Liver (tissue), 9 donors: Measurements from ENCODE around the gene HPCAL1. TPM values are rescaled to one million over a fixed set of nuclear protein-coding genes. Genes with fewer than 3 reads are reported as not detected.
A peak's percentile ranks its signal among the peaks of the same experiment; 100 is the strongest.

Source experiments
- DNase-seq: peaks from one replicate; pipeline ENCODE4 v3.0.0-alpha.2; 2017; ENCODE audit warnings: low spot score
- H3K27ac ChIP-seq, 2 donors: one replicate each; pipeline ENCODE4 v1.7.0; 2013; ENCODE audit warnings: inconsistent platforms in 2 of 2, low read length in 2 of 2, control low read depth in 1 of 2, low read depth in 1 of 2, mild to moderate bottlenecking in 1 of 2
- H3K27me3 ChIP-seq, 4 donors: one replicate each; pipeline versions ENCODE4 v1.6.1 to v1.7.0; 2013; ENCODE audit warnings: low read length in 3 of 4, inconsistent platforms in 1 of 4, mild to moderate bottlenecking in 1 of 4, moderate library complexity in 1 of 4; ENCODE audit not compliant: control insufficient read depth in 4 of 4, insufficient read depth in 4 of 4
- H3K36me3 ChIP-seq, 4 donors: one replicate each; pipeline versions ENCODE4 v1.6.1 to v1.7.0; 2013; ENCODE audit warnings: low read length in 3 of 4, mild to moderate bottlenecking in 3 of 4, low read depth in 1 of 4, moderate library complexity in 1 of 4; ENCODE audit not compliant: control insufficient read depth in 4 of 4, insufficient read depth in 3 of 4
- H3K4me1 ChIP-seq, 4 donors: one replicate each; pipeline versions ENCODE4 v1.6.1 to v1.7.0; 2013; ENCODE audit warnings: low read length in 3 of 4, mild to moderate bottlenecking in 3 of 4, moderate library complexity in 1 of 4; ENCODE audit not compliant: control insufficient read depth in 4 of 4, insufficient read depth in 4 of 4
- H3K4me3 ChIP-seq, 3 donors: one replicate each; pipeline versions ENCODE4 v1.6.1 to v1.7.0; 2013; ENCODE audit warnings: low read length in 3 of 3, control low read depth in 1 of 3, low read depth in 1 of 3, mild to moderate bottlenecking in 1 of 3
- H3K9ac ChIP-seq, 2 donors: one replicate each; pipeline ENCODE4 v1.7.0; 2013; ENCODE audit warnings: low read length in 2 of 2, mild to moderate bottlenecking in 2 of 2, moderate library complexity in 2 of 2, control low read depth in 1 of 2, low read depth in 1 of 2
- H3K9me3 ChIP-seq, 4 donors: one replicate each; pipeline versions ENCODE4 v1.6.1 to v1.7.0; 2013; ENCODE audit warnings: low read length in 3 of 4; ENCODE audit not compliant: control insufficient read depth in 4 of 4
- ATF3 ChIP-seq: IDR thresholded peaks from 2 replicates; pipeline ENCODE4 v1.6.1; 2016; ENCODE audit warnings: antibody characterized with exemption
- EGR1 ChIP-seq, 2 donors: IDR thresholded peaks; 2 replicates each; pipeline ENCODE4 v1.6.1; 2016 to 2018; ENCODE audit warnings: antibody characterized with exemption in 2 of 2, low read depth in 2 of 2
- FOXA1 ChIP-seq: IDR thresholded peaks from 2 replicates; pipeline ENCODE4 v1.6.1; 2016; ENCODE audit warnings: antibody characterized with exemption
- FOXA2 ChIP-seq: IDR thresholded peaks from 2 replicates; pipeline ENCODE4 v1.6.1; 2016; ENCODE audit warnings: antibody characterized with exemption
- GABPA ChIP-seq, 2 donors: IDR thresholded peaks in 1 of 2; conservative IDR thresholded peaks in 1 of 2; 2 replicates each; pipeline ENCODE4 v1.6.1; 2016; ENCODE audit warnings: antibody characterized with exemption in 2 of 2, mild to moderate bottlenecking in 1 of 2, moderate library complexity in 1 of 2
- HNF4A ChIP-seq, 2 donors: conservative IDR thresholded peaks; 2 replicates each; pipeline ENCODE4 v1.6.1; 2016; ENCODE audit warnings: antibody characterized with exemption in 2 of 2, mild to moderate bottlenecking in 2 of 2
- JUND ChIP-seq, 2 donors: IDR thresholded peaks; 2 replicates each; pipeline ENCODE4 v1.6.1; 2016; ENCODE audit warnings: antibody characterized with exemption in 2 of 2
- NR2F2 ChIP-seq: IDR thresholded peaks from 2 replicates; pipeline ENCODE4 v1.6.1; 2016; ENCODE audit warnings: antibody characterized with exemption
- REST ChIP-seq: IDR thresholded peaks from 2 replicates; pipeline ENCODE4 v1.6.1; 2016; ENCODE audit warnings: antibody characterized with exemption, mild to moderate bottlenecking
- TAF1 ChIP-seq: conservative IDR thresholded peaks from 2 replicates; pipeline ENCODE4 v1.6.1; 2016; ENCODE audit warnings: antibody characterized with exemption, mild to moderate bottlenecking
- WGBS: extraction: QIAGEN DNeasy Blood & Tissue Kit; methylation state at CpG from one replicate; pipeline ENCODE4 v1.1.7; 2013; 5-methylcytosine and 5-hydroxymethylcytosine counted together
- polyA plus RNA-seq, 2 donors: library from polyadenylated mRNA; stranded (reverse) in 1 of 2; unstranded in 1 of 2; fragments of 200-250 nt in 1 of 2; fragments of >200 nt in 1 of 2; fragmentation: Nextera tagmentation in 1 of 2; extraction: Ambion mirVana in 1 of 2; gene quantifications; one replicate each; pipeline versions ENCODE4 v1.2.1 to v1.2.3, GENCODE V29; 2013 to 2015
- total RNA-seq, 2 donors: library from RNA; depleted of rRNA; stranded (reverse); fragments of >200 nt; gene quantifications; one replicate each; pipeline ENCODE4 v1.2.3, GENCODE V29; 2014
- donor health status: healthy.
- donor health status: healthy.
- donor health status: healthy.
- donor health status: healthy.
- donor health status: healthy.

Gene HPCAL1
- total and polyA plus RNA-seq, 4 donors, result 17.3 to 27.9 (median 22.9) TPM

- TF ChIP-seq REST, result no peak
Observed at GRCh38 chr2:10331702-10332401, 29.1 kb downstream of the HPCAL1 start (continued).

GRCh38 chr2:10332402-10333246 lies 29.9 kb downstream of the HPCAL1 start:
- H3K27ac ChIP-seq, result peak overlapping the region in 1 of 2 donors; percentile 72
- peaks cover 0 to 3% (median 0%) of the 10 kb centered on the region in 4 donors for H3K36me3 ChIP-seq
- WGBS, result 75% methylated on average over 15 of the region's 15 CpGs
- TF ChIP-seq REST (no peak), TAF1 (no peak), JUND (IDR thresholded peaks at IDR 0.05) (no peak), EGR1 (IDR thresholded peaks at IDR 0.05; ENCODE audit: low read depth in 2 of 2) (no peak), HNF4A (conservative IDR thresholded peaks at IDR 0.05) (no peak), FOXA2 (no peak), ATF3 (no peak), GABPA (IDR thresholded peaks at IDR 0.05 in 1 of 2, conservative IDR thresholded peaks at IDR 0.05 in 1 of 2) (no peak), NR2F2 (no peak)
- H3K27me3 ChIP-seq, result no peaks in the 10 kb centered on the region
- H3K9ac ChIP-seq, result no peak overlapping the region
- H3K9me3 ChIP-seq, result no peaks in the 10 kb centered on the region
- H3K4me3 ChIP-seq, result no peak overlapping the region
- DNase-seq, result no peak
- peaks cover 6 to 48% (median 29%) of the 10 kb centered on the region in 4 donors for H3K4me1 ChIP-seq

DNA sequence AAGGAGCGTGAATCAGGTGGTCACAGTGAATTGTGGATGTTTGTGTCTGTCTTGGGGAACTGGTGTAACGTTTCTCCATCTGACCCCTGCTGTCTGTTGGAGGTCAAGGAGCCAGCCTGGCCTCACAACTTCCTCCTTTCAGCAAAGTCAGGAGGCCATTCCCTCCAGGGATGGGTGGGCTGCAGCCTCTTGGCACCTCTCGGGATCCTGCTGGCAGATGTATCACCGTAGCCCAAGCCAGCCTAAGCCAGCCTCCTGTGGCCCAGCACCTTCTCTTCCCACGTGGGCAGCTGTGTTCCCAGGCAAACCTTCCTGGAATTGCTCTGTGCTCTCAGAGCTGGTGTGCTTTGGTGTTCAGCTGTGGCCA lies 30.5 kb downstream of the HPCAL1 start:
- no peak for DNase-seq
- Histone ChIP-seq H3K4me1 (peaks cover 4 to 48% (median 30%) of the 10 kb centered on the region in 4 donors), H3K27ac (peak overlapping the region in 1 of 2 donors; percentile 51), H3K9me3 (no peaks in the 10 kb centered on the region), H3K27me3 (no peaks in the 10 kb centered on the region), H3K9ac (no peak overlapping the region), H3K36me3 (peaks cover 0 to 3% (median 0%) of the 10 kb centered on the region in 4 donors), H3K4me3 (no peak overlapping the region)
- TF ChIP-seq FOXA2 (no peak), TAF1 (no peak), ATF3 (no peak), FOXA1 (no peak), GABPA (IDR thresholded peaks at IDR 0.05 in 1 of 2, conservative IDR thresholded peaks at IDR 0.05 in 1 of 2) (no peak)
- 71% methylated on average over 5 of the region's 5 CpGs for WGBS
